Activated CD4-positive, CD25-positive, alpha-beta regulatory T cell treated with anti-CD3 and anti-CD28 coated beads, Interleukin-2, amount 50 U/mL, for 16 hours (primary cell): ENCODE results near the gene MSRB2.

Experiments used
- DNase-seq: peaks from one replicate; pipeline ENCODE4 v3.0.0-alpha.2; 2020; ENCODE audit warnings: low read depth, low spot score

Gene MSRB2

GRCh38 chr10:23111517-23112286, 16.3 kb downstream of the MSRB2 start:
- no peak for DNase-seq

- no peak for DNase-seq
Observed at GRCh38 chr10:23114228-23114850, 19.0 kb downstream of the MSRB2 start.

GRCh38 chr10:23116486-23117205, 21.3 kb downstream of the MSRB2 start:
- DNase-seq, result no peak

- DNase-seq, result no peak
Observed at GRCh38 chr10:23120001-23120934, 24.9 kb downstream of the MSRB2 start.

GRCh38 chr10:23121135-23121534, 25.8 kb downstream of the MSRB2 start:
- no peak for DNase-seq

GRCh38 chr10:23136462-23136861, 41.1 kb downstream of the MSRB2 start:
- no peak for DNase-seq

- no peak for DNase-seq
Observed at GRCh38 chr10:23139677-23140076, 44.3 kb downstream of the MSRB2 start.

GRCh38 chr10:23141995-23142394, 46.6 kb downstream of the MSRB2 start:
- no peak for DNase-seq

GRCh38 chr10:23146258-23146657, 50.9 kb downstream of the MSRB2 start:
- no peak for DNase-seq

GRCh38 chr10:23147035-23147434, 51.7 kb downstream of the MSRB2 start:
- DNase-seq, result no peak

- DNase-seq, result no peak
Observed at GRCh38 chr10:23148214-23148613, 52.8 kb downstream of the MSRB2 start.

- DNase-seq, result no peak
Observed at GRCh38 chr10:23150091-23150490, 54.7 kb downstream of the MSRB2 start.

- no peak for DNase-seq
Observed at GRCh38 chr10:23150610-23151009, 55.2 kb downstream of the MSRB2 start.

GRCh38 chr10:23151071-23151470, 55.7 kb downstream of the MSRB2 start:
- DNase-seq, result no peak

GRCh38 chr10:23155169-23155568, 59.8 kb downstream of the MSRB2 start:
- DNase-seq, result no peak

GRCh38 chr10:23156447-23157150, 61.2 kb downstream of the MSRB2 start:
- no peak for DNase-seq

GRCh38 chr10:23157239-23157681, 61.9 kb downstream of the MSRB2 start:
- DNase-seq, result no peak

GRCh38 chr10:23157691-23158369, 62.5 kb downstream of the MSRB2 start:
- DNase-seq, result no peak

- DNase-seq, result no peak
Observed at GRCh38 chr10:23158370-23158769, 63.0 kb downstream of the MSRB2 start.

GRCh38 chr10:23171232-23171876, 76.0 kb downstream of the MSRB2 start:
- DNase-seq, result no peak
